ENCODE data around the gene COLEC11. TPM values are rescaled to one million over a fixed set of nuclear protein-coding genes. Genes with fewer than 3 reads are reported as not detected.
A peak's percentile ranks its signal among the peaks of the same experiment; 100 is the strongest.

The COLEC11 gene
- total RNA-seq, 1 donor from 2014 or later = not detected

DNA sequence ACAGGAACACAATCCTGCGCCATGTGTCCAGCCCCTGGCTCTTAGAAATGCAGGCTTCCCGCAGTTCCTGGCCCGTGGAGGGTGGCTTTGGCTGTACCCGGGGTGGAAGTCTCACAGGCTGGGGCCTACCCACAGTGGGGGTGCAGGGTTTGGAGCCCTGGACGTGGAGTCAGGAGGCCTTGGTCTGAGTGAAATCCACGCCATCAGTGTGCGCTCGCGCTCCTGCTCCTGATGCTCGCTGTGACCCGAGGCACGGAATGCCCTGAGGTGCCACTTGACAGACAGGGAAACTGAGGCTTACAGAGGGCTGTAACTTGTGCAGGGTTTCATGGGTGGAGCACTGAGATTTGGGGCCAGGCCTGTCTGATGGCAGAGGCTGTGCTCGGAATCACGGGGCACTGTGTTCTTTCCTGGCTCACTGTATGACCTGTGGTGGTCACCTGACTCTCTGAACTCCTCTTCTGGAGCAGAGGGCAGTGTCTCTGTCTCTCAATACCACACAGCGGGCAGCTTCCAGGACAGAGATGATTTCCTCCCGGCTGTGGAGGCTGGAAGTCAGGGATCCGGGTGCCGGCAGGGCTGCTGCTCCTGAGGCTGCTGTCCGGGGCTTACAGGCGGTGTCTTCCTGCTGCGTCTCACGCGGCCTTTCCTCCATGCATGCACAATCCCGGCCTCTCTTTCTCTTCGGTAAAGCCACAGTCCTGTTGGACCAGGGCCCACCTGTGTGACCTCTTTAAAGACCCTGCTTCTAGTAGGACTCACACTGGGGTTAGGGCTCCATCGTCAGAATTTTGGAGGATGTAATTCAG lies 37.1 kb downstream of the COLEC11 start:
- Histone ChIP-seq H3K27me3 (no peaks in the 10 kb centered on the region), H3K4me3 (no peak overlapping the region), H3K4me1 (no peaks in the 10 kb centered on the region), H3K36me3 (no peaks in the 10 kb centered on the region), H3K9me3 (no peaks in the 10 kb centered on the region), H3K27ac (no peak overlapping the region)
- TF ChIP-seq, protein P1, sequence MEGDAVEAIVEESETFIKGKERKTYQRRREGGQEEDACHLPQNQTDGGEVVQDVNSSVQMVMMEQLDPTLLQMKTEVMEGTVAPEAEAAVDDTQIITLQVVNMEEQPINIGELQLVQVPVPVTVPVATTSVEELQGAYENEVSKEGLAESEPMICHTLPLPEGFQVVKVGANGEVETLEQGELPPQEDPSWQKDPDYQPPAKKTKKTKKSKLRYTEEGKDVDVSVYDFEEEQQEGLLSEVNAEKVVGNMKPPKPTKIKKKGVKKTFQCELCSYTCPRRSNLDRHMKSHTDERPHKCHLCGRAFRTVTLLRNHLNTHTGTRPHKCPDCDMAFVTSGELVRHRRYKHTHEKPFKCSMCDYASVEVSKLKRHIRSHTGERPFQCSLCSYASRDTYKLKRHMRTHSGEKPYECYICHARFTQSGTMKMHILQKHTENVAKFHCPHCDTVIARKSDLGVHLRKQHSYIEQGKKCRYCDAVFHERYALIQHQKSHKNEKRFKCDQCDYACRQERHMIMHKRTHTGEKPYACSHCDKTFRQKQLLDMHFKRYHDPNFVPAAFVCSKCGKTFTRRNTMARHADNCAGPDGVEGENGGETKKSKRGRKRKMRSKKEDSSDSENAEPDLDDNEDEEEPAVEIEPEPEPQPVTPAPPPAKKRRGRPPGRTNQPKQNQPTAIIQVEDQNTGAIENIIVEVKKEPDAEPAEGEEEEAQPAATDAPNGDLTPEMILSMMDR (IDR thresholded peaks at IDR 0.05) = no peak
- TF ChIP-seq POLR2AphosphoS5 (IDR thresholded peaks at IDR 0.05; ENCODE audit: insufficient read depth in 1 of 2, low read depth in 1 of 2) (no peak), POLR2A (IDR thresholded peaks at IDR 0.05) (no peak)
- intact Hi-C loops (cut with DNase I) = no loop called here
- DNase-seq (ENCODE audit: extremely low spot score in 2 of 2) = peak; percentile 76 to 79

GRCh38 chr2:3633089-3633981 lies 38.4 kb downstream of the COLEC11 start:
- Histone ChIP-seq H3K27me3 (no peaks in the 10 kb centered on the region), H3K4me1 (no peaks in the 10 kb centered on the region), H3K27ac (no peak overlapping the region), H3K4me3 (no peak overlapping the region), H3K36me3 (no peaks in the 10 kb centered on the region), H3K9me3 (no peaks in the 10 kb centered on the region)
- no peak for TF ChIP-seq POLR2AphosphoS5 (IDR thresholded peaks at IDR 0.05; ENCODE audit: insufficient read depth in 1 of 2, low read depth in 1 of 2)
- TF ChIP-seq, protein P1 (IDR thresholded peaks at IDR 0.05) = no peak
- no peak for TF ChIP-seq POLR2A (IDR thresholded peaks at IDR 0.05)
- intact Hi-C loops (cut with DNase I) = no loop called here
- DNase-seq (ENCODE audit: extremely low spot score in 2 of 2) = peak; percentile 70 to 92

DNA sequence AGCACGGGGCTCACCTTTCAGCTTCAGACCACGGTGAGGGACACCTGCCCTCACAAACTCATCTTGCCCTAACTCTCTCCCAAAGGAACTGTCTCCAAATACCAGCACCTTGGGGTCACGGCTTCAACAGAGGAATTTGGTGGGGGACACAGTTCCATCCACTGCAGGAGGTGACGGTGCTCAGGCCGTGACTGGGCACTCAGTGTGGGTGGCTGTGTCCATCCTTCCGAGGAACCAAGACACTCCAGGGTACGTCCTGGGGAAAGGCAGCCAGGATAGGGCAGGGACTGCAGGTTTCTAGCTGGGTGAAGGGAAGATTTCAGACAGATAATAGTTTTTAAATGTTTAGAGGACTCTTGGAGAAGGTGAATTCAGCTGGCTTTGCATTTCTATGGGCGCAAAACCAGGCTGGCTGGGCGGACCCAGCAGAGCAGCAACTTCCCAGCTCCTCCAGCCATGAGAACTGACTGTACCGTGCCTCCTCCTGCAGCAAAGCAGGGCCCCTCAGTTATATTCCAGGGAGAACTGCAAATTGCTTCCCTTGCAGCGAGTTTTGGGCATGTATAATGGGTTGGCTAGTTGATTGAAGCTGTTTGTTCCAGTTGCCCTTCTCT lies 39.2 kb downstream of the COLEC11 start:
- Histone ChIP-seq H3K4me3 (no peak overlapping the region), H3K27ac (no peak overlapping the region), H3K4me1 (no peaks in the 10 kb centered on the region), H3K36me3 (no peaks in the 10 kb centered on the region), H3K27me3 (no peaks in the 10 kb centered on the region), H3K9me3 (no peaks in the 10 kb centered on the region)
- DNase-seq (ENCODE audit: extremely low spot score in 2 of 2) = peak; percentile 47 to 77
- TF ChIP-seq POLR2AphosphoS5 (IDR thresholded peaks at IDR 0.05; ENCODE audit: insufficient read depth in 1 of 2, low read depth in 1 of 2) = no peak
- no peak for TF ChIP-seq POLR2A (IDR thresholded peaks at IDR 0.05)
- TF ChIP-seq, protein P1 (IDR thresholded peaks at IDR 0.05) = no peak
- intact Hi-C loops (cut with DNase I) = no loop called here

- no peaks in the 10 kb centered on the region for H3K36me3 ChIP-seq
- no peaks in the 10 kb centered on the region for H3K27me3 ChIP-seq
- H3K27ac ChIP-seq = no peak overlapping the region
- no peaks in the 10 kb centered on the region for H3K4me1 ChIP-seq
- DNase-seq (ENCODE audit: extremely low spot score in 2 of 2) = peak; percentile 72 to 92
- TF ChIP-seq, protein P1 (IDR thresholded peaks at IDR 0.05) = no peak
- TF ChIP-seq POLR2A (IDR thresholded peaks at IDR 0.05) = no peak
- no peak for TF ChIP-seq POLR2AphosphoS5 (IDR thresholded peaks at IDR 0.05; ENCODE audit: insufficient read depth in 1 of 2, low read depth in 1 of 2)
- no peak overlapping the region for H3K4me3 ChIP-seq
- no peaks in the 10 kb centered on the region for H3K9me3 ChIP-seq
- intact Hi-C loops (cut with DNase I) = no loop called here
These were observed 39.7 kb downstream of the COLEC11 start for GRCh38 chr2:3634596-3635121.
